NCI-H128 (cell line): ENCODE data around the gene DOHH.
"Not testable (repeated sequence)": the region's sequence is repeated elsewhere in the genome, so short reads cannot be mapped to it uniquely, and the experiment has no call there.

ENCODE experiments used
- DNase-seq: peaks from one replicate; lab custom pipeline; 2025; ENCODE audit not compliant: unreplicated experiment; lab: John Stamatoyannopoulos, UW

The DOHH gene

DNA sequence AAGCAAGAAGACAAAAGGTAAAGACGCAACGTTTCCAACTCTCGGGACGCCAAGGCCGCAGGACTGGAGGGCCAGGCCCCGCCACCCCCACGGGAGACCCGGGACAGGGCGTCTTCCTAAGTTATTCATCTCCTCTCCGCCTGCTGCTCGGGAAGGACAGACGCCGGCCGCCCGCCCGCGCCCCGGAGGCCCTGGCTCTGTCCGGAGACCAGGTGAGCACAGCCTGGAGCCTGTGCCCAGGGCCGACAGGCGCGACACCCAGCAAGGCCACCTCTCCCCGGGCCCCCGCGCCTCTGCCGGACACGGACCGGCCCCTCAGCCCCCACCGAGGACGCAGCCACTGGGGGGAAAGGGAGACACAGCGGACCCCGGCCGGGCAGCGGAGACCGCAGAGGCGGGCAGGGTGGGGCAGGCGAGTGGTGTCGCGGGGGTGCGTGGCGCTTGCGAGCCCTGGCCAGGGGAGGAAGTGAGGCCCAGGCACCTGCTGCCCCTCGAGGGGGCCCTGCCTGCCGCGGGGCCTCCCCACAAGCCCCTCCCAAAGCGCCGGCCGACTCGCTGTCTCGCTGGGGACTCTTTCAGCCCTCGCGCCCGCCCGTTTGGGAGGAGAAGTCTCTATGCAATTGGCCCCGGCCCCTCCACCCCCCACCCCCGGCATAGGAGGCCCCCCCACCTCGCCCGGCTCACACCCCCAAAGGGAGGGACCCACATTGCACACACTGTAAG lies 37.3 kb downstream of the DOHH start:
- DNase-seq, result no peak

GRCh38 chr19:3459965-3460582 lies 40.4 kb downstream of the DOHH start:
- DNase-seq, result no peak

DNA sequence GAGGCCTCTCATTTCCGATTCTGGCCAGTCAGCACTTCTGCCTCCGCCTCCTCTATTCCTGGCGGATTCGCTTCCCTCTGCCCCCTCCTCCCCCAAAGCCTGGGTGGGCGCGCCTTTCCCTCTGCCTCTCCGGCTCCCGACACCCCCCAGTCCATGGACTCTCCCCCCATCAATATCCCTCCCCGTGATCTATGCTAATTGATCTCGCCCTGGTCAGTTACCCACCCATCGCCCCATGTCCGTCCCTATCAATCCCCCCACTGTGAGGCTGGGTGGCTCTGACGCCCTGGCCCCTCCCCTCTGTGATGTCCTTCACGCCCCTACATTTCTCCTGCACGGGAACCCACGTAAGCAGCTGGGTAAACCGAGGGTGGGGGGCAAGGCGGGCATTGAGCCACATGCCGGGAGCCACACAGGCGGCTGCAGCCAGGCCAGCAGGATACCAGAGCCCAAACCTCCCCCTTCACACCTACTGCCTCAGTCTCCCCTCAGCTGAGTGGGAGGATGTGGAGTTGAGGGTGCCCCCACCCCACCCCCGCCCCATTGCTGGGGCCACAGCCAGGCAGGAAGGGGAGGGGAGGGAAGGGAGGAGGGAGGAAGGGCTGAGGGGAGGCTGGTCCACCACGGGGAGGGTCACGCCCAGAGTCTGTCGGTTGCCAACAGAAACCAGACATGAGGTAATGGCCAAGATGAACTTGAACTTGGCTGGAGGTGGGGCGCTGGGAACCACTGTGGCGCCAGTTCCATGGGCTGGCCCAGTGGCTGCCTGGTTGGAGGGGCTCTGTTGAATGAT lies 41.2 kb downstream of the DOHH start:
- no peak for DNase-seq

- DNase-seq, result no peak
Measured at GRCh38 chr19:3458229-3459088, 42.0 kb downstream of the DOHH start.

DNA sequence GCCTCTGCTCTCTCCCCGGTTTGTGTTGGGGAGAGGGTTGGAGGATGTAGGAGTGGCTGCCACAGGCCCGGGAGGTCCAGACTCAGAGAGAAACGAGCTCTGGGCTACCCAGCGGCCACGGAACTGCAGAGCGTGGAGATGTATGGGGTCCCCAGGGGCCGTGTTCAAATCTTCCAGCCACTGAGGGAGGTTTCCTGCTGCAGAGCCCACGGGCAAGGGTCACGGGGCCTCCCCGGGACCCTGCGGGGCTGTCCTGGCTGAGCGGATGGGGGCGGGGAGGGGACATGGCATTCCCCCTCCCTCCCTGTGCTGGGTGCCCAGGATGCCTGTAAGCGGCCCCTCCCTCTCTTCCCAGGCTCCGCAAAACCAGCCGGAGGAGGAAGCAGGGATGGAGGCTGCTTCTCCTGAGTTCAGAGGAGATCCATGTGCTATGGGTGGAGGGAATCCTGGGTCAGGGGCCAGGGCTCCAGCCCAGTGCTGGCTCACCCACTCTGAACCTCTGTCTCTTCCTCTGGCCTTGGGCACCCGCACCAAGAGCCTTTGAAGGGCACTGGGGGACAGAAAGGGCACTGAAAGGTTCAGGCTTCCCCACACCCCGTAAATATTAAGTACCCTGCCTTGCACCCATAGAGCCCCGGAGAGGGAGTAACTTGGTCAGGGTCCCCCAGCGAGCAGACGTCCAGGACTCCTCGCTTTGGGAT lies 42.8 kb downstream of the DOHH start:
- DNase-seq, result no peak

- DNase-seq, result no peak
Measured at GRCh38 chr19:3456925-3457527, 43.4 kb downstream of the DOHH start.

GRCh38 chr19:3455960-3456601 lies 44.4 kb downstream of the DOHH start:
- DNase-seq, result no peak

DNA sequence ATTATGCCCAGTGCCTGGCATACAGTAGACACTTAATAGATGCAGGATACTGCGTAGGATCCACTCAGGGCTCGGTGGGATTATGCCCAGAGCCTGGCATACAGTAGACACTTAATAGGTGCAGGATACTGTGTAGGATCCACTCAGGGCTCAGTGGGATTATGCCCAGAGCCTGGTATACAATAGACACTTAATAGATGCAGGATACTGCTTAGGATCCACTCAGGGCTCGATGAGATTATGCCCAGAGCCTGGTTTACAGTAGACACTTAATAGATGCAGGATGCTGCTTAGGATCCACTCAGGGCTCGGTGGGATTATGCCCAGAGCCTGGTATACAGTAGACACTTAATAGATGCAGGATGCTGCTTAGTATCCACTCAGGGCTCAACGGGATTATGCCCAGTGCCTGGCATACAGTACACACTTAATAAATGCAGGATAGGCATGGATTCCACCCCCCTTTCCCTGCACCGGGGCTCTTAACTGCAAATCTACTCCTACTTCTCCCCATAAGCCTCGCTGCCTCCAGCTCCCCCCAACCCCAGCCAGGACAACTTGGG lies 45.0 kb downstream of the DOHH start:
- no peak for DNase-seq

GRCh38 chr19:3454656-3455392 lies 45.6 kb downstream of the DOHH start:
- DNase-seq, result no peak

- no peak for DNase-seq
Measured at GRCh38 chr19:3453840-3454239, 46.6 kb downstream of the DOHH start.

DNA sequence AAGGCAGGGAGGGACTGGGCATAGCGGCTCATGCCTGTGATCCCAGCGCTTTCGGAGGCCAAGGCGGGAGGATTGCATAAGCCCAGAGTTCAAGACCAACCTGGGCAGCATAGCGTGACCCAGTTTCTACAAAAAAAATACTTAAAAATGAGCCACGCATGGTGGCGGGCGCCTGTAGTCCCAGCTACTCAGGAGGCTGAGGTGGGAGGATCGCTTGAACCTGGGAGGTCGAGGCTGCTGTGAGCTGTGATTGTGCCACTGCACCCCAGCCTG lies 47.6 kb downstream of the DOHH start:
- not testable (repeated sequence) for DNase-seq

DNA sequence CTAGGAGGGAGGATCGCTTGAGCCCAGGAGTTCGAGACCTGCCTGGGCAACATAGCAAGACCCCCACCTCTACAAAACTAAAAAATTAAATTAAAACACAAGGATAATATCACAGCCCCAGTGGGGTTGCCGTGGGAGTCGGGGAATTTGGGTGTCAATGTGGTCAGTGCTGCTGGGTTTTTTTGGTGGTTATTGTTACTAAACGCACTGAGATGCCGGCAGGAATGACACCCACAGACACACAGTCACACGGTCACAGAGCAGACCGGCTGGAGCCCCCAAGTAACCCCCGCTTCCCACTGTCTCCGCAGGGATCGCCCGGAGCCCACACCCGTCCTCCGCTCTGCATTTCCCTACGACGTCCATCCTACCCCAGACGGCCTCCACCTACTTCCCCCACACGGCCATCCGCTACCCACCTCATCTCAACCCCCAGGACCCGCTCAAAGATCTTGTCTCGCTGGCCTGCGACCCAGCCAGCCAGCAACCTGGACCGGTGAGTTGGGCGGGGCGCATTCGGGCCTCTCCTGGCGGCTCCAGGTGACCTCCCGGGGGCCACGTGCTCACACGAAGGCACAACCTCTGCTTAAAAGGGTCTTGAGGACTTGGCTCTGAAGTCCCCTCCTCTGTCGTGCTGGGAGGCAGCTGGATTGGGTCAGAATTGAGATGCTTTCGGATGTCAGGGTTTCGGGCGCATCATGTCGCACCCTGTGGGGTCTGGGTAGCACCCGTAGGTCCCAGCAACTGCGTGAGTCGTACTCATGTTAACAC lies 48.1 kb downstream of the DOHH start:
- no peak for DNase-seq

DNA sequence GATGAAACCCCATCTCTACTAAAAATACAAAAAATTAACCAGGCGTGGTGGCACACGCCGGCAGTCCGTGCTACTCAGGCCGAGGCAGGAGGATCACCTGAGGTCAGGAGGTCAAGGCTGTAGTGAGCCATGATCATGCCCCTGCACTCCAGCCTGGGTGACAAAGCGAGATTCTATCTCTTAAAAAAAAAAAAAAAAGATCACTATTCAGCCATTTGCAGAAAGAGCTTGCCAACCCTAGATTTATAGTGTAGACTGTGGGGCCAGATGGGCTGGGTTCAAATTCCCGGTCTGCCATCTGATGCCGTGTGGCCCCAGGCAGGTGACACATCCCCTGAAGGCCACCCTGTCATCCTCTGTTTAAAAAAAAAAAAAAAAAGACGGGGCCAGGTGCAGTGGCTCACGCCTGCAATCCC lies 49.0 kb downstream of the DOHH start:
- no peak for DNase-seq

DNA sequence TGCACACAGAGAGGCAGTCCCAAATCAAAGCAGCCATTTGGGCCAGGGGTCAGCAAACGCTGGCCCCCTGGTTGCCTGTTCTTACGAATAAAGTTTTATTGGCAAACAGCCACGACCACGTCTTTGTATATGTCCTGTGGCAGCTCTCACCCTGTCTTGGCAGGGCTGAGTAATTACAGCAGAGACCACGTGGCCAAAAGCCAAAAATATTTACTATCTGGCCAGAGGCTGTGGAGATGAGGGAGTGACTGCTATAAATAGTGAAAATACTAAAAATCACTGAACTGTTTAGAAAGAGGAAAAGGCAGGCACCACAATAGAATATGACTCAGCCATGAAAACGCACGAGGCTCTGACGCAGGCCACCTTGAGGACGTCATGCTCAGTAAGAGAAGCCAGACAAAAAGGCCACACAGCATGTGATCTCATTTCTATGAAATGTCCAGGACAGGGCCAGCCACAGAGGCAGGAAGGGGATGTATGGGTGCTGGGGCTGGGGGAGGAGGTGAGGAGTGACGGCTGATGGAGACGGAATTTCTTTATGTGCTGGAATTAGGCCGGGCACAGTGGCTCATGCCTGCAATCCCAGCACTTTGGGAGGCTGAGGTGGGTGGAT lies 49.6 kb downstream of the DOHH start:
- DNase-seq, result no peak

- DNase-seq, result no peak
Measured at GRCh38 chr19:3448616-3449334, 51.7 kb downstream of the DOHH start.

GRCh38 chr19:3446657-3447056 lies 53.8 kb downstream of the DOHH start:
- not testable (repeated sequence) for DNase-seq

- no peak for DNase-seq
Measured at GRCh38 chr19:3444695-3445234, 55.7 kb downstream of the DOHH start.
